Tibial nerve (tissue), 3 donors: Measurements from ENCODE around the gene PINK1.

Experiments
- CTCF ChIP-seq, 5 experiments: fragments of 200-600 bp in 3 of 5; fragments of 450-650 bp in 2 of 5; sonication (generic) in 3 of 5; IDR thresholded peaks; one replicate each; pipeline ENCODE4 v1.5.1; 2016 to 2019; ENCODE audit warnings: antibody characterized with exemption in 5 of 5, mild to moderate bottlenecking in 3 of 5, moderate library complexity in 2 of 5
- POLR2A ChIP-seq, 2 donors: fragments of 450-650 bp; IDR thresholded peaks; one replicate each; pipeline ENCODE4 v1.6.1; 2017; ENCODE audit warnings: antibody characterized with exemption in 2 of 2, mild to moderate bottlenecking in 2 of 2, moderate library complexity in 2 of 2

GRCh38 chr1:20663969-20664715 is 30.9 kb downstream of the PINK1 start:
- no peak for TF ChIP-seq CTCF (IDR thresholded peaks at IDR 0.05)
- no peak for TF ChIP-seq POLR2A (IDR thresholded peaks at IDR 0.05)
